Putamen (tissue), 1 donor: ENCODE measurements around the gene PRKAR1B.
A peak's percentile ranks its signal among the peaks of the same experiment; 100 is the strongest.
"Not testable (repeated sequence)": the region's sequence is repeated elsewhere in the genome, so short reads cannot be mapped to it uniquely, and the experiment has no call there.

ENCODE experiments used
- DNase-seq: peaks from one replicate; pipeline ENCODE4 v3.0.0-alpha.2; 2016; ENCODE audit warnings: low spot score

Gene PRKAR1B

GRCh38 chr7:756928-757560, 30.0 kb upstream of the PRKAR1B start:
- DNase-seq: no peak

GRCh38 chr7:756231-756927, 29.3 kb upstream of the PRKAR1B start:
- no peak for DNase-seq

- no peak for DNase-seq
These were observed 28.3 kb upstream of the PRKAR1B start for GRCh38 chr7:755413-755805.

DNA sequence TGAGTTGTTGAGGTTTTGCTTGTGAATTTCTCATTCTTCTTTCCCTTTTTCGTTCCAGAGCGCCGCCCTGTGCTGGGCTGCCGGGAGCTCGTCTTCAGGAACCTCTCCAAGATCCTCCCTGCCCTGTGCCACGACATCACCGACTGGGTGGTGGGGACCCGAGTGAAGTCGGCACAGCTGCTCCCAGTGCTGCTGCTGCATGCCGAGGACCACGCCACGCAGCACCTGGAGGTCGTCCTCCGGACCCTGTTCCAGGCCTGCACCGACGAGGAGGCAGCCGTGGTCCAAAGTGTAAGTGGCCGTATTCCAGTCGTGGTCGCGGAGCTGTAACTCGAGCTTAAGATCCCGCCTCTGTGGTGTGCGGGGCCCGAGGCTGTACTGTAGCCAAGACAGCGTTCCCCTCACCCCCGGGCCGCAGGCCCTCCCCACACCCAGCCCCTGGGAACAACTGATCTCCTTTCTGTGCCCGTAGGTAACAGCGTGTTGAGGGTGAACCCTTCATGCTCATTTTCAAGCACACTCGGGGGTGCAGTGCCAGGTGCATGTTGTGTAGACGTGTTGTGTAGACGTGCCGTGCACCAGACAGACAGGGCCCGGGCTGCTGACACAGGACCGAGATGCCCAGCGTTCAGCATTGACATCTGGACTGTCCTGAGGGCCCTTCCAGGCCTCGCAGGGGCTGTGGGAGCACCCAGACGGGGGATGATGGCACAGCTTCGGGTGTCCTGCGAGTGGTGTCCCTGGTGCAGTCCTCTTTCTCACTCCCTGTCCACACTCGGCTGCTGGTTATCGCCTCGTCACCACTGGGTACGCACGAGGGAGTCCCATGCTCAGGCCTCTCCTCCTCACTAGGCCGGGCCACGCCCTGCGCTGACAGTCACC, 27.7 kb upstream of the PRKAR1B start:
- DNase-seq: no peak

DNA sequence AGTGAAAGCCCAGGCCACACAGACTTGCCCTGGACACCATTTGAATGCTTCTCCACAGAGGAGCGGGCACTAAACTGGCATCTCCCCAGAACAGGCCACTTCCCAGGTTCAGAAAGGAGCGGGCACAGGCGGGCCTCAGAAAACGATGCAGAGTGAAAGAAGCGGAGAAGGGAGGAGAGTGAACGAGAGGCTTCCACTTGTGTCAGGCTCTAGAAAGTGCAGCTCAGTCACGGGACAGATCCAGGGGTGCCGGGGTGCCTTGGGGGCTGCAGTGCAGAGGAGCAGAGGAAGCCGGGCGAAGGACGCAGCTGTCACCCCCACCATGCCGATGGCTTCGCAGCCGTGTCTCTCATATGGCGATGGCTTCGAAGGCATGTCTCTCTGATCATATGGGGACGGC, 26.1 kb upstream of the PRKAR1B start:
- no peak for DNase-seq

GRCh38 chr7:752256-752655, 25.2 kb upstream of the PRKAR1B start:
- not testable (repeated sequence) for DNase-seq

GRCh38 chr7:751826-752225, 24.7 kb upstream of the PRKAR1B start:
- no peak for DNase-seq

- no peak for DNase-seq
These were observed 23.2 kb upstream of the PRKAR1B start for GRCh38 chr7:750111-750905.

DNA sequence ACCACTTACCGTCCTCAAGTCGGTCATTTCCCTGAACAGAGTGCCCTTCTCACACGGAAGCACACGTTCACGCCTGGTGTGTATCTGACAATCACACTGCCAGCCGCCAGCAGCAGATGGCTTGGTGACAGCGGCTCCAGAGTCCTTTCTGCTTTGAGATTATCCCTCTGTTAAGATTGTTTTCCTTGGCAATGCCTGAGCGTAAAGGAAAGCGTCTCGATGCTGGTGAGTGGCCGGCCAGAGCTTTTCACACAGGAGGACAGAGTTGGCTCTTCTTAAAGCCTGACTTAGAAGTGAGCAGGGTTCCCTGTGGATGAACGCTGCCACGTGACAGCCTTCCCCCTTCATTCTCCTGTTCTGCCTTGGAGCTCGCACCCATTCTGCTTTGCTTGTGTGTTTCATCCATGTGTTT, 22.1 kb upstream of the PRKAR1B start:
- no peak for DNase-seq

DNA sequence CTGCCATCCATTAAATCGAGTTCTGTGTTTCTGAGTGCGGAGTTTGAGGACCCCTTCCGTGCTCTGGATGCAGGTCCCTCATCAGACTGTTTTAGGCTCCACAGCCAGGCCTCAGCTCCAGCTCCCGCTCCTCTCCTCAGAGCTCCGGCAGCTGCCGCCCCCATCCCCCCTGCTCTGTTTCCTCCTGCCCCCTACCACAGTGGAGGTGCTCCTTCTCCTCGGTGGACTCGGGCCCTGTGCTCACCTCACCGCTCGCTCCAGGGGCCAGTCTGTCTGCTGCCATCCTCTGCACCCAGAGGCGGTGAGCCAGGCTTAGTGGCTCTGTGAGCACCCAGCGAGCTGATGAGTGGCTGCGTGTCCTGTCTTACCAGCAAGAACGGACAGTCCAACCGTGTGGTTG, 21.4 kb upstream of the PRKAR1B start:
- DNase-seq: no peak

DNA sequence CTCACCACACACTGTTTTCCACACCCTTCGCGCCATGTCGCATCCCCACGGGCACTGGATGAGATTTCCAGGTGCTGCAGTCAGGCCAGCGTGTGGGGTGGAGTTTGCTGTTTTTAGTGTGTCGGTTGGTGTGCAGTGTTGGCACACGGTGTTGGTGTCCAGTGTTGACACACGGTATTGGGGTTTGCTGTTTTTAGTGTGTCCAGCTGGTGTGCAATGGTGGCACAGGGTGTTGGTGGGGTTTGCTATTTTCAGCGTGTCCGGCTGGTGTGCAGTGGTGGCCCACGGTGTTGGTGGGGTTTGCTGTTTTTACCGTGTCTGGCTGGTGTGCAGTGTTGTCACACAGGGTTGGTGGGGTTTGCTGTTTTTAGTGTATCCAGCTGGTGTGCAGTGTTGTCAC, 20.1 kb upstream of the PRKAR1B start:
- DNase-seq: no peak

GRCh38 chr7:746155-747061, 19.3 kb upstream of the PRKAR1B start:
- no peak for DNase-seq

DNA sequence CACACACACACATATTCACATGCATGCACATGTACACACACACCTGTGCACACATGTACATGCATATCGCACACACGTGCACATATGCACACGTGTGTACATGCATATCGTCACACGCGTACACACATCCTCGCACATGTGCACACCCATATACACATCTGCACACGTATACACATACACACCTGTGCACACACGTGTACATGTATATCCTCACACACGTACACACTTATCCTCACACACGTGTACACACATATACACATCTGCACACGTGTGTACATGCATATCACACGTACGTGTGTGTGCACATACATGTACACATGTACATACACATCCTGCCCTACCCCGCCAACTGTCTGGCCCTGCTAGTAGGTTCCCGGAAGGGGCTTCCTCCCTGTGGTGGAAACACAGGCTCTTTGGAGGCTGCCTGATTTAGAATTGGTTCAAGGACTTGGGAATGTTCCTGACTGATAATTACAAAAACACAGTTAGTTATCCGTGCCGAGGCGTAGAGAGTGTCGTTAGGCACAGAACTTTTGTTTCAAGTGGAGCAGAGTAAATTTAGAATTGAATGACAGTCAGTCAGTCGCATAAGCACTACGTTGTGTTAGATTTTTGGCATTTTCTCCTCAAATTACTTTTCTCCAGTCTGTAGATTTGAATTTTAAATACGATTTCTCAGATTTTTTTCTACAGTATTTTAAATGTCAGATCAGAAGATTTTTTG, 18.5 kb upstream of the PRKAR1B start:
- peak; percentile 14 for DNase-seq

- no peak for DNase-seq
These were observed 17.9 kb upstream of the PRKAR1B start for GRCh38 chr7:744854-745430.

DNA sequence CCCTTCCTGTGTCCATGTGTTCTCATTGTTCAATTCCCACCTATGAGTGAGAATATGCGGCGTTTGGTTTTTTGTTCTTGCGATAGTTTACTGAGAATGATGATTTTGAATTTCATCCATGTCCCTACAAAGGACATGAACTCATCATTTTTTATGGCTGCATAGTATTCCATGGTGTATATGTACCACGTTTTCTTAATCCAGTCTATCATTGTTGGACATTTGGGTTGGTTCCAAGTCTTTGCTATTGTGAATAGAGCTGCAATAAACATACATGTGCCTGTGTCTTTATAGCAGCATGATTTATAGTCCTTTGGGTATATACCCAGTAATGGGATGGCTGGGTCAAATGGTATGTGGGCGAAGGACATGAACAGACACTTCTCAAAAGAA, 17.0 kb upstream of the PRKAR1B start:
- DNase-seq: not testable (repeated sequence)

- DNase-seq: not testable (repeated sequence)
These were observed 16.5 kb upstream of the PRKAR1B start for GRCh38 chr7:743341-744127.

DNA sequence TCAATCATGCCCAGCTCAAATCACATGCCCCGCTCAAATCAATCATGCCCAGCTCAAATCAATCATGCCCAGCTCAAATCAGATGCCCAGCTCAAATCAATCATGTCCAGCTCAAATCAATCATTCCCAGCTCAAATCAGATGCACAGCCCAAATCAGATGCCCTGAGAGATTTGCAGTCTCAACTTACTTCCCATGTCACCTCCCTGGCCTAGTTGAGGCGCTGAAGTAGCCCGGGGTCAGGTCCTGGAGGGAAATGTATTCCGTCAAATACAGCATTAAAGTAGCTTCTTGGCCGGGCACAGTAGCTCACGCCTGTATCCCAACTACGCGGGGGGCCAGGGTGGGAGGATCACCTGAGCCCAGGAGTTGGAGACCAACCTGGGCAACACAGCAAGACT, 15.7 kb upstream of the PRKAR1B start:
- DNase-seq: no peak

- no peak for DNase-seq
These were observed 14.8 kb upstream of the PRKAR1B start for GRCh38 chr7:741850-742249.

DNA sequence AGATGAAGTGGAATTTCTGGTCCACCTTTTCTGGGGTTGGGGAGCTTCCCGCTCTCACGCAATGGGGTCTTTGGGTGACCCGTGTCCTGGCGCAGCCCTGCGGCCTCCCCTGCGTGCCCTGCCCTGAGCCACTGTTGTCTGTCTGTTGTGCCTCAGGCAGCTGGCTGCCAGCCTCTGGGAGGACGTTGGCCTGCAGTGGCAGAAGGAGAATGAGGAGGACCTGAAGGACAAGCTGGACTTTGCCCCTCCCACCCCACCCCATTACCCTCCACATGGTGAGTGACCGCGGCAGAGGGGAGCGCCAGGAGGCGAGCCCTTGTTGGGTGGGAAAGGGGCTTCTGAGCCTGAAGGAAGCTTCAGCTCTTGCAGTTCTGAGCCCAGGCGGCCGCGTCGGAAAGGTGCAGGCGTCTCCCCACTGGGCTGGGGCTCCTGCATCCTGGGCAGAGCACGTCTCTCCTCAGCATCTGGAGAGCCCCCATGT, 14.2 kb upstream of the PRKAR1B start:
- DNase-seq: no peak
